22Rv1 (cell line): ENCODE results near the gene COL28A1.

Experiments used
- H3K27ac ChIP-seq: fragments of 450-650 bp; 2 replicates; pipeline ENCODE4 v1.5.1; 2017
- CTCF ChIP-seq: fragments of 450-650 bp; IDR thresholded peaks from 2 replicates; pipeline ENCODE4 v1.5.1; 2017; ENCODE audit warnings: mild to moderate bottlenecking
- ZFX ChIP-seq: fragments of 450-650 bp; IDR thresholded peaks from 2 replicates; pipeline ENCODE4 v1.6.1; 2017; ENCODE audit warnings: antibody characterized with exemption, borderline replicate concordance

Gene COL28A1

GRCh38 chr7:7446616-7447015 is 89.1 kb downstream of the COL28A1 start:
- H3K27ac ChIP-seq = no peak overlapping the region
- TF ChIP-seq ZFX = no peak
- TF ChIP-seq CTCF = no peak

- TF ChIP-seq CTCF = no peak
- no peak for TF ChIP-seq ZFX
- H3K27ac ChIP-seq = no peak overlapping the region
These were observed 91.8 kb downstream of the COL28A1 start for GRCh38 chr7:7443806-7444350.

GRCh38 chr7:7439564-7439963 is 96.1 kb downstream of the COL28A1 start:
- 0 out of 2 replicates have a peak overlapping the region, but pooled peaks have one; percentile 19 for H3K27ac ChIP-seq
- TF ChIP-seq CTCF (no peak), ZFX (no peak)

GRCh38 chr7:7438851-7439250 is 96.8 kb downstream of the COL28A1 start:
- no peak for TF ChIP-seq ZFX
- TF ChIP-seq CTCF = no peak
- H3K27ac ChIP-seq = peak overlapping the region; percentile 19

GRCh38 chr7:7435978-7436377 is 99.7 kb downstream of the COL28A1 start:
- TF ChIP-seq ZFX = no peak
- TF ChIP-seq CTCF = no peak
- no peak overlapping the region for H3K27ac ChIP-seq

GRCh38 chr7:7434329-7434728 is 101.3 kb downstream of the COL28A1 start:
- TF ChIP-seq ZFX (no peak), CTCF (no peak)

GRCh38 chr7:7433811-7434210 is 101.9 kb downstream of the COL28A1 start:
- TF ChIP-seq CTCF (no peak), ZFX (no peak)

More at GRCh38 chr7:7434329-7434728, 101.3 kb downstream of the COL28A1 start:
- no peak overlapping the region for H3K27ac ChIP-seq

More at GRCh38 chr7:7433811-7434210, 101.9 kb downstream of the COL28A1 start:
- no peak overlapping the region for H3K27ac ChIP-seq
